HG02588 (cell line): ENCODE measurements around the gene GLRA2.
"Not testable (repeated sequence)": the region's sequence is repeated elsewhere in the genome, so short reads cannot be mapped to it uniquely, and the experiment has no call there.

Experiments used
- ATAC-seq: cut with Tn5 transposase; IDR thresholded peaks from one replicate; pipeline ENCODE4 v1.9.1; 2021; ENCODE audit warnings: mild to moderate bottlenecking, moderate library complexity; ENCODE audit not compliant: unreplicated experiment

GLRA2 gene

GRCh38 chrX:14590693-14591424 lies 61.5 kb downstream of the GLRA2 start:
- no peak for ATAC-seq

GRCh38 chrX:14591976-14592375 lies 62.6 kb downstream of the GLRA2 start:
- ATAC-seq: no peak

- ATAC-seq: no peak
Measured at GRCh38 chrX:14594521-14594920, 65.2 kb downstream of the GLRA2 start.

GRCh38 chrX:14598330-14598729 lies 69.0 kb downstream of the GLRA2 start:
- ATAC-seq: no peak

- no peak for ATAC-seq
Measured at GRCh38 chrX:14607446-14607985, 78.2 kb downstream of the GLRA2 start.

- not testable (repeated sequence) for ATAC-seq
Measured at GRCh38 chrX:14612450-14612849, 83.1 kb downstream of the GLRA2 start.

- ATAC-seq: no peak
Measured at GRCh38 chrX:14616301-14616700, 87.0 kb downstream of the GLRA2 start.

- no peak for ATAC-seq
Measured at GRCh38 chrX:14616836-14617235, 87.5 kb downstream of the GLRA2 start.

GRCh38 chrX:14618177-14618965 lies 89.0 kb downstream of the GLRA2 start:
- no peak for ATAC-seq

- no peak for ATAC-seq
Measured at GRCh38 chrX:14630733-14631132, 101.4 kb downstream of the GLRA2 start.

GRCh38 chrX:14641681-14642655 lies 112.6 kb downstream of the GLRA2 start:
- ATAC-seq: no peak

GRCh38 chrX:14660970-14661369 lies 131.6 kb downstream of the GLRA2 start:
- no peak for ATAC-seq

- ATAC-seq: peak; percentile 69
Measured at GRCh38 chrX:14670819-14671218, 141.5 kb downstream of the GLRA2 start.

- ATAC-seq: no peak
Measured at GRCh38 chrX:14672611-14673172, 143.4 kb downstream of the GLRA2 start.

- no peak for ATAC-seq
Measured at GRCh38 chrX:14673236-14673635, 143.9 kb downstream of the GLRA2 start.

- peak; percentile 94 for ATAC-seq
Measured at GRCh38 chrX:14673764-14674163, 144.4 kb downstream of the GLRA2 start.

GRCh38 chrX:14675500-14675899 lies 146.2 kb downstream of the GLRA2 start:
- no peak for ATAC-seq

GRCh38 chrX:14676431-14676830 lies 147.1 kb downstream of the GLRA2 start:
- no peak for ATAC-seq

GRCh38 chrX:14688331-14688730 lies 159.0 kb downstream of the GLRA2 start:
- not testable (repeated sequence) for ATAC-seq

- ATAC-seq: no peak
Measured at GRCh38 chrX:14690553-14690952, 161.2 kb downstream of the GLRA2 start.
